ENCODE measurements around the gene CFAP77.

The CFAP77 gene

DNA sequence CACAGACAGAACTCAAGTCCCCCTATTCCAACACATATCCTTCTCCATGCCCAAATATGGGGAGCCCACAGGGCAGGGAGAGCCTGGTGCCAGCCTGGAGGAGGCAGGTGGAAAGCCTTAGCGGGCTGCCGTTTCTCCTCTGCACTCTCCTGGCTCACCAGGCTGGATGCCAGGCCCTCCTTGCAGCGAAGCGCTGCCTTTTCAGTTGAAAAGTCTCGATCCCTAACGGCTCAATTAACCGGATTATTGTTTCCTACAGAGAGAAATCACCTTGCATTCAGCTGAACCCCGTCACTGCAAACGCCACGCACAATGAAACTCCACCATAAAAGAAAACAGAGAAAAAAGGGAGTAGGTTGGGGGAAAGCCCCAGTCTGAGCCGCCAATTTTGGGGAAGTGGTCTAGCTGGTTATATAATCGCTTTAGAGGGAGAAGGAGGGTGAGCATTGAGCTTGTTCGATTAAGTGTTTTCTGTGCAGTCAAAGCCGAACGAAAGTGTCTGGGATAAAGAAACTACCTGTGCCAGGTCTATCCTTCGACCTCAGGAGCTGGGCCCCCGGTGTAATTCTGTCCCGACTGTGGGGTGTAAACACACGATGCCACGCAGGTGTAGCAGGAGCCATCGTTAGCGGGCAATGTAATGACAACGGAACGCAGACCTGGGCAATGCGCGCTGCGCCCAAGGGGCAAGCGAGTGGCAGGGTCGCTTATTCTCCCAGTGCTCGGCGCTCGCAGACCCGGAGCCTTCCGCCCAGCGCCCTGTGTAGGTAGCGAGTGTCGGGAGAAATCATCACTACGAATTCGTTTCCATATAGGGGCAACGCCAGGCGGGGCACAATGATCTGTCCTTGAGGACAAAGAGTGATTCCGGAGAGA, 176.2 kb downstream of the CFAP77 start:
- H3K27ac ChIP-seq, result no peak overlapping the region
- TF ChIP-seq CTCF (IDR thresholded peaks at IDR 0.05), result no peak
- TF ChIP-seq ZFX (IDR thresholded peaks at IDR 0.05; ENCODE audit: borderline replicate concordance), result no peak

DNA sequence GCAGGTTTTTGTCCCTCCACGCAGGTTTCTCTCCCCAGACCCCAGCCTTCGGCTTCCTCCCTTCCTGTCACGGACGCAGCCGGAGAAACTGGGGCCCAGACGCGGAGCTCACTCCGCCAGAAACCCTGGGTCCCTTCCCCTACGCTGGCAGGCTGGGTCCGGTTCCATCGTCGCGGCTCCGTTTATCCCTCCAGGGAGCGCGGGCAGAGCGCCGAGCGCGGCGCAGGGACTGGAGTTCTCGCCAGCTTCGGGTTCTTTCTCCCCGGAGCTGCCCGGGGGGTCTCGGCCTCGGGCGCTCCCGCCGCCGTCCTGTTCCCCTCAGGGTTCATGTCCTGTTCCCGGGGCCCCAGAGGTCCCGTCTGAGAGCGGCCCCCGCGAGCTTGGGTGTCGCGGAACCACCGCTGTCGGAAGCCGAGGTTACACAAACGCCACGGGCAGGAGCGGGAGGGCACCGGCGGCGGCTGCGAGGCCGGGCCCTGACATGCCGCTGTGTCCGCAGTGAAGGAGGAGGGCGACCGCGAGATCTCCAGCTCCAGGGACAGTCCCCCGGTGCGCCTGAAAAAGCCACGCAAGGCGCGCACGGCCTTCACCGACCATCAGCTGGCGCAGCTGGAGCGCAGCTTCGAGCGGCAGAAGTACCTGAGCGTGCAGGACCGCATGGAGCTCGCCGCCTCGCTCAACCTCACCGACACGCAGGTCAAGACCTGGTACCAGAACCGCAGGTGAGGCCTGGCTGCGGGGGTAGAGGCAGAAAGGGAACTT, 177.0 kb downstream of the CFAP77 start:
- TF ChIP-seq CTCF (IDR thresholded peaks at IDR 0.05), result no peak
- TF ChIP-seq ZFX (IDR thresholded peaks at IDR 0.05; ENCODE audit: borderline replicate concordance), result no peak
- H3K27ac ChIP-seq, result no peak overlapping the region

GRCh38 chr9:132587592-132587955, 177.6 kb downstream of the CFAP77 start:
- no peak overlapping the region for H3K27ac ChIP-seq
- TF ChIP-seq CTCF (IDR thresholded peaks at IDR 0.05), result no peak
- no peak for TF ChIP-seq ZFX (IDR thresholded peaks at IDR 0.05; ENCODE audit: borderline replicate concordance)

DNA sequence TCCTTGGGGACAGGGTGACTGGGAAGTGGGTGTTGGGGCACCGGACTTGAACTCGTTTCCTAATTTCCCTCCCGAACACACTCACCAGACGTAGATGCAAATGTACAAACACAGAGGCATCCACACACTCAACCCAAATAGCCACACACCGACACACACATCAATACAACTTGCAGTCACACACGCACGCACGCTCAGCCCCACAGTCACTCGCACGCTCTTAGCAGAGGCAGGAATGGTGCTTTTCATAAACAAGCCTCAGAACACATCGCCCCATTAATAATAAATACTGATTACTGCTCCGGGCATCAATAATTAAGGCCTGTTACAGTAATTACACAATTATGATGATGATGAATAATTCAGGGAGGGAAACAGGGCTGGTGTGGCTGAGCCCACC, 178.1 kb downstream of the CFAP77 start:
- H3K27ac ChIP-seq, result no peak overlapping the region
- TF ChIP-seq CTCF (IDR thresholded peaks at IDR 0.05) (no peak), ZFX (IDR thresholded peaks at IDR 0.05; ENCODE audit: borderline replicate concordance) (no peak)

- TF ChIP-seq ZFX (IDR thresholded peaks at IDR 0.05; ENCODE audit: borderline replicate concordance) (no peak), CTCF (IDR thresholded peaks at IDR 0.05) (no peak)
- H3K27ac ChIP-seq, result no peak overlapping the region
Measured at GRCh38 chr9:132588501-132589147, 178.6 kb downstream of the CFAP77 start.

- no peak for TF ChIP-seq CTCF (IDR thresholded peaks at IDR 0.05)
- TF ChIP-seq ZFX (IDR thresholded peaks at IDR 0.05; ENCODE audit: borderline replicate concordance), result no peak
- no peak overlapping the region for H3K27ac ChIP-seq
Measured at GRCh38 chr9:132589148-132590036, 179.4 kb downstream of the CFAP77 start.

Data from 22Rv1 (cell line).